NT2/D1 (cell line): ENCODE data around the gene F13A1.

ENCODE experiments used
- SUZ12 ChIP-seq: IDR thresholded peaks from 2 replicates; pipeline ENCODE4 v1.6.1; 2011; ENCODE audit not compliant: insufficient read length, insufficient read depth; ENCODE audit errors: extremely low read depth
- YY1 ChIP-seq: IDR thresholded peaks from 2 replicates; pipeline ENCODE4 v1.6.1; 2011; ENCODE audit not compliant: insufficient read length, insufficient read depth
- ZNF274 ChIP-seq: IDR thresholded peaks from 2 replicates; pipeline ENCODE4 v1.6.1; 2011; ENCODE audit warnings: mild to moderate bottlenecking, low read depth, low read length

DNA sequence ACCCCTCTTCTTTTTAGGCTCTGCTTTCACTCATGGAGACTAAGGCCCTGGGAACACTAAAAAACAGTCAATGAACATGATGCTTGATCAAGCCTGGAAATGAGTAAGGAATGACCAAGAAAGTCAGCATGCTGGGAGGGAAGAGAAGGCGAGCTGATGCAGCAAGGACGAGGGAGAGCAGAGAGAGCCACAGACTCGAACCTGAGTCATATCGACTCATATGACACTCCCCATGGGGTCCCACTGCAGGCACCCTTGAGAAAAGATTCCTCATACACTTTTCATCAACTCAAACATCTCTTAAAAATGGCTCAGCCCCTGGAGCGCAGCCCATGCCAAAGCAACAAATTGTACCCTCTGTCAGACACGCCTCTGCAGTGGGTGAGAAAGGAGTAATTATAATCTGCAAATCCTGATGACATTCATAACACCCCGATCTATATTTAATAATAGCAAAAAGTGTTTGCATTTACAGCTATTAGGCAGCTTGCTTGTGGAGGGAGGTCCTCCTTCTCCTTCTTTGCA is 127.2 kb downstream of the F13A1 start:
- TF ChIP-seq ZNF274, result no peak
- no peak for TF ChIP-seq YY1
- TF ChIP-seq SUZ12, result no peak
